Measurements from ENCODE around the gene TP53BP2. TPM values are rescaled to one million over a fixed set of nuclear protein-coding genes. Genes with fewer than 3 reads are reported as not detected.
A peak's percentile ranks its signal among the peaks of the same experiment; 100 is the strongest.

The TP53BP2 gene
- total RNA-seq, 2 donors from 2014 or later, result 21.9 to 57.1 TPM

- peaks cover 0 to 17% of the 10 kb centered on the region in 2 donors for H3K36me3 Mint-ChIP-seq
- ATAC-seq (no peak), DNase-seq (ENCODE audit: low spot score in 2 of 2) (no peak)
- H3K27ac Mint-ChIP-seq, result no peak overlapping the region
- no peaks in the 10 kb centered on the region for H3K9me3 Mint-ChIP-seq
These were observed 52.0 kb downstream of the TP53BP2 start for GRCh38 chr1:223793716-223794115.

- no peak for ATAC-seq
- H3K9me3 Mint-ChIP-seq, result no peaks in the 10 kb centered on the region
- no peak for DNase-seq (ENCODE audit: low spot score in 2 of 2)
- H3K36me3 Mint-ChIP-seq, result peaks cover 0 to 14% of the 10 kb centered on the region in 2 donors
- peak overlapping the region; percentile 15 to 37 for H3K27ac Mint-ChIP-seq
These were observed 53.7 kb downstream of the TP53BP2 start for GRCh38 chr1:223792046-223792445.

GRCh38 chr1:223788746-223789415 lies 56.9 kb downstream of the TP53BP2 start:
- no peak for ATAC-seq
- no peak for DNase-seq (ENCODE audit: low spot score in 2 of 2)
- peak overlapping the region; percentile 6 to 12 for H3K27ac Mint-ChIP-seq
- H3K9me3 Mint-ChIP-seq, result no peaks in the 10 kb centered on the region
- peaks cover 0 to 8% of the 10 kb centered on the region in 2 donors for H3K36me3 Mint-ChIP-seq

- Mint-ChIP-seq H3K9me3 (no peaks in the 10 kb centered on the region), H3K27ac (peak overlapping the region in 1 of 2 donors; percentile 40), H3K36me3 (peaks cover 0 to 8% of the 10 kb centered on the region in 2 donors)
- ATAC-seq (no peak), DNase-seq (ENCODE audit: low spot score in 2 of 2) (no peak)
These were observed 59.9 kb downstream of the TP53BP2 start for GRCh38 chr1:223785808-223786207.

- Mint-ChIP-seq H3K9me3 (no peaks in the 10 kb centered on the region), H3K27ac (no peak overlapping the region), H3K36me3 (peaks cover 0 to 8% of the 10 kb centered on the region in 2 donors)
- no peak for DNase-seq (ENCODE audit: low spot score in 2 of 2)
- ATAC-seq, result no peak
These were observed 61.2 kb downstream of the TP53BP2 start for GRCh38 chr1:223784541-223784940.

GRCh38 chr1:223783676-223784075 lies 62.1 kb downstream of the TP53BP2 start:
- DNase-seq (ENCODE audit: low spot score in 2 of 2) (no peak), ATAC-seq (no peak)
- H3K36me3 Mint-ChIP-seq, result peaks cover 0 to 9% of the 10 kb centered on the region in 2 donors
- H3K9me3 Mint-ChIP-seq, result no peaks in the 10 kb centered on the region
- H3K27ac Mint-ChIP-seq, result no peak overlapping the region

- Mint-ChIP-seq H3K9me3 (no peaks in the 10 kb centered on the region), H3K27ac (peak overlapping the region in 1 of 2 donors; percentile 56), H3K36me3 (peaks cover 0 to 23% of the 10 kb centered on the region in 2 donors)
- no peak for ATAC-seq
- DNase-seq (ENCODE audit: low spot score in 2 of 2), result no peak
These were observed 64.8 kb downstream of the TP53BP2 start for GRCh38 chr1:223780949-223781348.

- no peak overlapping the region for H3K27ac Mint-ChIP-seq
- ATAC-seq (no peak), DNase-seq (ENCODE audit: low spot score in 2 of 2) (no peak)
- H3K9me3 Mint-ChIP-seq, result no peaks in the 10 kb centered on the region
- peaks cover 0 to 24% of the 10 kb centered on the region in 2 donors for H3K36me3 Mint-ChIP-seq
These were observed 65.4 kb downstream of the TP53BP2 start for GRCh38 chr1:223780318-223780717.

- peaks cover 9 to 41% of the 10 kb centered on the region in 2 donors for H3K36me3 Mint-ChIP-seq
- peak overlapping the region; percentile 2 to 36 for H3K27ac Mint-ChIP-seq
- H3K9me3 Mint-ChIP-seq, result no peaks in the 10 kb centered on the region
- ATAC-seq (no peak), DNase-seq (ENCODE audit: low spot score in 2 of 2) (no peak)
These were observed 68.8 kb downstream of the TP53BP2 start for GRCh38 chr1:223776826-223777454.

- ATAC-seq (peak; percentile 80 to 98), DNase-seq (ENCODE audit: low spot score in 2 of 2) (peak in 1 of 2 donors; percentile 65)
- H3K9me3 Mint-ChIP-seq, result no peaks in the 10 kb centered on the region
- peak overlapping the region; percentile 36 to 86 for H3K27ac Mint-ChIP-seq
- peaks cover 9 to 41% of the 10 kb centered on the region in 2 donors for H3K36me3 Mint-ChIP-seq
These were observed 69.5 kb downstream of the TP53BP2 start for GRCh38 chr1:223776075-223776814.

- peak overlapping the region; percentile 36 to 86 for H3K27ac Mint-ChIP-seq
- peaks cover 9 to 41% of the 10 kb centered on the region in 2 donors for H3K36me3 Mint-ChIP-seq
- ATAC-seq (no peak), DNase-seq (ENCODE audit: low spot score in 2 of 2) (no peak)
- no peaks in the 10 kb centered on the region for H3K9me3 Mint-ChIP-seq
These were observed 70.1 kb downstream of the TP53BP2 start for GRCh38 chr1:223775711-223776074.

GRCh38 chr1:223775054-223775453 lies 70.7 kb downstream of the TP53BP2 start:
- H3K9me3 Mint-ChIP-seq, result no peaks in the 10 kb centered on the region
- H3K36me3 Mint-ChIP-seq, result peaks cover 9 to 43% of the 10 kb centered on the region in 2 donors
- DNase-seq (ENCODE audit: low spot score in 2 of 2) (no peak), ATAC-seq (no peak)
- peak overlapping the region in 1 of 2 donors; percentile 52 for H3K27ac Mint-ChIP-seq

- ATAC-seq (peak; percentile 32 to 53), DNase-seq (ENCODE audit: low spot score in 2 of 2) (no peak)
- peaks cover 9 to 51% of the 10 kb centered on the region in 2 donors for H3K36me3 Mint-ChIP-seq
- H3K27ac Mint-ChIP-seq, result peak overlapping the region; percentile 52 to 82
- H3K9me3 Mint-ChIP-seq, result no peaks in the 10 kb centered on the region
These were observed 71.5 kb downstream of the TP53BP2 start for GRCh38 chr1:223774134-223774814.

GRCh38 chr1:223772771-223773160 lies 73.0 kb downstream of the TP53BP2 start:
- DNase-seq (ENCODE audit: low spot score in 2 of 2) (no peak), ATAC-seq (no peak)
- H3K27ac Mint-ChIP-seq, result peak overlapping the region in 1 of 2 donors; percentile 81
- H3K36me3 Mint-ChIP-seq, result peaks cover 9 to 46% of the 10 kb centered on the region in 2 donors
- H3K9me3 Mint-ChIP-seq, result no peaks in the 10 kb centered on the region

- DNase-seq (ENCODE audit: low spot score in 2 of 2) (no peak), ATAC-seq (peak in 1 of 2 donors; percentile 6)
- Mint-ChIP-seq H3K9me3 (no peaks in the 10 kb centered on the region), H3K36me3 (peaks cover 9 to 40% of the 10 kb centered on the region in 2 donors), H3K27ac (peak overlapping the region; percentile 19 to 81)
These were observed 73.7 kb downstream of the TP53BP2 start for GRCh38 chr1:223771814-223772770.

GRCh38 chr1:223771469-223771813 lies 74.3 kb downstream of the TP53BP2 start:
- DNase-seq (ENCODE audit: low spot score in 2 of 2), result no peak
- Mint-ChIP-seq H3K9me3 (no peaks in the 10 kb centered on the region), H3K36me3 (peaks cover 9 to 40% of the 10 kb centered on the region in 2 donors), H3K27ac (peak overlapping the region; percentile 19 to 69)
- ATAC-seq, result peak in 1 of 2 donors; percentile 23
